Activated naive CD4-positive, alpha-beta T cell treated with Interleukin-2 at 50 U/mL for 16 hours (primary cell): Measurements from ENCODE around the gene NPLOC4.

Experiments used
- DNase-seq: peaks from one replicate; pipeline ENCODE4 v3.0.0-alpha.2; 2020

The NPLOC4 gene

DNA sequence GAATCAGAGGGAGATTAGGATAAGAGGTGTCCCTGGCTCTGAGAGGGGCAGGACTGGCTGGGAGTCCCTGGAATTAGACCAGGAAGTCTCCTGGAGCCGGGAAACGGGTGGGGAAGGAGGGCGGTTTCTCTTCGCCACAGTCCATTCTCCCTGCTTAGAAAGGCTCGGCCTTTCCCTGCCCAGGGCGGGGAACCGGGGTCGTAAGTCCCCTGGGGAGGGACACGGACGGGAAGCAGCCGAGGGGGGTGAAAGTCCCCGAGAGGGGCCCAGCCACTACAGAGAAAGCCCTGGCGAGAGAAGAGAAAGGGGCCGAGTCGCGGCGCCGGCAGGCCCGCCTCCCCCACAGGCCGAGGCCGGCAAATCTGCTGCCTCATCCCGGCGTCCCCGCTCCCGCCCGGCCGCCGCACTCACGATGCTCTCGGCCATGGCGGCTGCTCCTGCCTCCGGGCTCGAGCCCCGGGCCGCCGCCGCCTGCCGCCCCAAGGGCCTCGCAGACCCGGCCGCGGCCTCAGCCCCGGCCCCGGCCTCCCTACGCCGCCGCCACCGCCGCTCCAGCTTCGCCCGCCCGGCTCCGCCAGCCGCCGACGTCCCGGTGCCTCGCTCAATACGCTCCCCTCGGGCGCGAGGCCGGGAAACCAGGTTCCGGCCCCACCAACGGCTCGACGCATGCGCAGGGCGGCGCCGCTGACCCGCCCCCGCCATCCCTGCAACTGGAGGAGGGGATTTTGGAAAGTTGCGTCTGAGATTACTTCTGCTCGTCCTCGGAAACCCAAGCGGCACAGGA lies at the start of gene NPLOC4, which contains the start of gene TSPAN10:
Gene NPLOC4 (minus strand): TSS at position 608 of the 784 bp plus-strand sequence. CDS start 182 bp downstream, at position 426.
Gene TSPAN10 (plus strand): TSS at position 692 of the 784 bp plus-strand sequence. CDS start 5,217 bp downstream, outside the sequence.
- peak; percentile 84 for DNase-seq

DNA sequence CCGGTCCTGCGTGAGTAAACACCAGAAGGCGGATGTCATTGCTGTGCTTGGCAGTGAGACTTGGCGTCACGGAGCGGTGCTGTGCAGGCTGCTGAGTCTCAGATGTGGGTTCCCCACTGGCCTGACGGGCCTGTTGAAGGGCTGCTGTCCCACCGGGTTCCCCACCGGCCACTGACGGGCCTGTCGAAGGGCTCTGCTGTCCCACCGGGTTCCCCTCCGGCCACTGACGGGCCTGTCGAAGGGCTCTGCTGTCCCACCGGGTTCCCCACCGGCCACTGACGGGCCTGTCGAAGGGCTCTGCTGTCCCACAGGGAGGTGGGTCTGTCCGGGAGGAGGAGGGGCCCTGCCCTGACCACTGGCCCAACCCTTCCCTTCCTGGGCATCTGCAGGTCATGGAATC lies 49.7 kb upstream of the NPLOC4 start:
- DNase-seq, result no peak

DNA sequence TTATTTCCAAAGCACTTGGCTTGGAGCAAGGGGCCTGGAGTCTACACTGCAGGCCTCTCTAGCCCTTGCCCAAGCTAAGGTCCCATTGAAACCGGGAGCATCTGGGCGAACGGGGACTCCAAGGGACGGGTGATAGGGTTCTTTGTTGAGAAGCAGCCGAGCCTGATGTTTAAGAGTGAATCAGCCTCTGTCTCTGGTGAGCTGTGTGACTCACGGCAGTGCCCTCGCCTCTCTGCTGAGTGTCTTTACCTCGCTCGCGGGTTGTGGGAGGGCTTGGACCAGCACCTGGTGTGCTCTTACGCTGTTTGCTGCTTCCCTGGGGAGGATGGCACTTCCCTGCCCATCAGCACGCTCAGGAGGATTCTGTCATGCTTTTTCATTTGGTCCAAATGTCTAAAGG lies 48.2 kb upstream of the NPLOC4 start:
- peak; percentile 62 for DNase-seq

DNA sequence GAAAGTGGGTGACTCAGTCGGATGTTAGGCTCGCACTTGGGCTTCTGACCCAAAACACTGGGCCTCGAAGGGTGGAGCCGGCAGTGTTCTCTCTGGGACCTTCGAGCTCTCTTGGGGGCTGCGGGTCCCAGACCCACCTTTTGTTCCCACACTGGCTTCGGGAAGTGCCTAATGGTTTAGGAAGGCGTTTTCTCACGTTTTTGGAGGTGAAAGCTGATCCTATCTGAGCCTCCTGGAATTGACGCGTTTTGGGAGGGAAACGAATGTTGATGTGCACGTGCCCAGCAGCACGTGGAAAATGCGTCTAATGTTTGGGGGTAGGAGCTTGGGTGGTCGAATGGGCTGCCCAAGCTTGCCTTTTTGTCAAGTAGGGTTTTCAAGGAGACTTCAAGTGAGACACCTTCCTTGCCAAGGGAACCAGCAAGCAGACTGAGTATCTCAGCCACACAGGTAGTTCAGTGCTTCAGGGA lies 47.6 kb upstream of the NPLOC4 start:
- no peak for DNase-seq

DNA sequence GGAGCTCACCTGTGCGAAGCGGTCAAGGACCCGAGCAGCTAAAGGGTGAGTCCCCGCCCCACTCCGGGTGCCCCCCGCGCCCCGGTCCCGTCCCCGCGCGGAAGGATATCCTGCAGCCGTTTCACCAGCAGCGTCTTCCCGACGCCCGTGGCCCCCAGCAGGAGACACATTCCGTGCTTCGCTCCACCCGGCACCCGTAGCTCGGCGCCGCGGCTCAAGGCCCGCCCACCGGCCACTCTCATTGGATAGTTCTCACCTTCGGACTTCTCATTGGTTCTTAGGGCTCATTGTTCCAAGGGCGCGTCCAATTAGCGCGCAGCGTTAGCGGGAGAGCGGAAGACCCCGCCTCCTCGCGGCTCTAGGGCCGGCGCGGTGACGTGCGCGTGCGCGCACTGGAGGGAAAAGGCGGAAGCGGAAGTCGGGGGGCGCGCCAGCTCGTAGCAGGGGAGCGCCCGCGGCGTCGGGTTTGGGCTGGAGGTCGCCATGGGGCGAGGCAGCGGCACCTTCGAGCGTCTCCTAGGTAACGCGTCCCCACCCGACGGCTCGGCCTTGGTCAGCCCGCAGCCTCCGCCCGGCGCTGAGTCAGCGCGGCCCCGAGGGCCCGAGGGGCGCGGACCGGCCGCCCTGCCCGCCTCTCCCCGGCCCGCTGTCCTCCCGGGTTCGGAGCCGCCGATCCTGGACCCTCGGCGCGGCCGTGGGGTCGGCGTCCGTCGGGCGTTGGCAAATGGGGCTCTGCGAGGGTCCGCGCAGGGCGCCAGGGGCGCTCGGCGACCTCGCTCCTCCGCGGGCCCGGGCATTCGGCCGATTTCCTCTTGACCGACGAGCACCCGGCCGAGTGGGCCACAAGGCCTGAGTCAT lies 46.9 kb upstream of the NPLOC4 start, which contains the start of the genes ARL16 and HGS:
Gene ARL16 (minus strand): TSS at position 214 of the 858 bp plus-strand sequence. CDS start 44 bp downstream, at position 170.
Gene HGS (plus strand): TSS at position 428 of the 858 bp plus-strand sequence. CDS start 56 bp downstream, at position 484.
- DNase-seq, result peak; percentile 98

DNA sequence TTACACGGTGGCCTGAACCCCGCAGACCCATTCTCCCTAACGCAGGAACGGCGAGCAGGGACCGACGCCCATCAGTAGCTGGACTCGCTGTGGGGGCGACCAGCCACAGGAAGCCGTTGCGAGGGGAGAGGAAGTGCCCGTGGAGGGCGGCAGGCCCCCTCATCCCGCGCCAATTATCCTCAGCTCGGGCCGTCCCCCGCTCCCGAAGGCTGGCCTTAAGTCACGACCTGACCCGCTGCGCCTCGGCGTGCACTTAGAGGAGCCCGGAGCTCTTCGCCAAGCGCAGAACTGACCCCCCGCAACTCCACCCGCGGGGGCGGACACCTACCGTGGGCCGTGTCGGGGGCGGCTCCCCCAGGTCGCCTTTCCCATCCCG lies 46.3 kb upstream of the NPLOC4 start:
- no peak for DNase-seq

DNA sequence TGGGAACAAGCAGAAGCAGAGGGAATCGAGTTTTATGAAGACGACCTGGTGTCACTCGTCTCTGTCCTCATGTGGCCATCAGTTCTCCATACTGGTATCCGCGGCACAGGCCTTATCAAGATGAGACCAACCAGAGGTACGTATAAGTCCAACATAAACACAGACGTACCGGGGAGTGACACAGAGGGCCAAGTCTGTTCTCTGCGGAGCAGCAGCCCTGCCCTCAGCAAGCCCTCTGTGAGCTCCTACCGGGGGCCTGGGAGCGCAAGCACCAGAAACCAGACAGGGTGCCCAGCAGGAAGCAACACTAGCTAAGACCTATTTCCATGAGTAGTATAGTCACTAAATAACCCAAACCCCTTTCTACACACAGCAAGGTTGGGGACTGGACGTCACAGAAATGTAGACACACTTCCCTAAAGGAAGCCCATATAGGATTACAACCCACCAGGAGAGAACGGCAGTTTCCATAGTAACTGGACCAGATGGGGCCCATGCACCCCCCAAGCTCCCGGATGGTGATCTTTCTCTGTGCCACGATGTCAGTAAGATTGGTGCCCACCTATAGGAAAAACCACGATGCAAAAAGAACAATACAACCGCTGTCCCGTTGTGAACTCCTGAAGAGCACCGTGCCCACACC lies 45.8 kb upstream of the NPLOC4 start:
- no peak for DNase-seq

DNA sequence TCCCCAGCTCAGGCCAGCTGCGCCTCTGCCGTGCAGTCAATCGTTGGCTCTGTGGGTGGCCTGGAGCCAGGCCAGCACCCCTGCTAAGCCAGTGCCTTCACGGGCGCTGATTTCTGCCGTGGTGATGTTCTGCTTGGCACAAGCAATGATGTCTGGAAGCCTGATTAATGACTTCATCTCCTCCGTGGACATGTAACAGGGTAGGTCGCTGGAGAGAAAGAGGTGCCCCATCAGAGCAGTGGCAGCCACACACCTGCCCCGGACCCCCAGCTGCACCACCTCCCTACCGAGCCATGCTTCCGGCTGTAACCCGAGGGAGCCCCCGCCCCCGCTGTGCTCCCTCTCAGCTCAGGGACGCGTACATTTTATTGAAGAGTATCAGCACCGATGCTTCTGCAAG lies 44.8 kb upstream of the NPLOC4 start:
- no peak for DNase-seq

DNA sequence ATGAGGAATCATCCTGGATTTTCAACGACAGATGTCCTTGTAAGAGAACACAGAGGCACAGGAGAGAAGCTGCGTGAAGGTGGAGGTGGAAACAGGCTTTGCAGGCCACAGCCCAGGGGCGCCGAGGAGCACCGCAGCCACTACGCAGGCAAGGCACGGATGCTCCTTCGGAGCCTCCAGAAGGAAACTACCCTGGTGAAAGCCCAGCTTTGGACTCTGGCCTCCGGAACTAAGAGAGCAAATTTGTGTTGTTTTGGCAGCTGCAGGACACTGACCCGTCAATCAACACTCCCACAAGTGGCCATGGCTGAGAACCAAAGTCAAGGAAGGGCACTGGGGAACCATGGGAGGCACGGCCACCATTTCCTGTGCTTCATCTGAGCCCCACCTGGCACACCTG lies 43.2 kb upstream of the NPLOC4 start:
- no peak for DNase-seq

DNA sequence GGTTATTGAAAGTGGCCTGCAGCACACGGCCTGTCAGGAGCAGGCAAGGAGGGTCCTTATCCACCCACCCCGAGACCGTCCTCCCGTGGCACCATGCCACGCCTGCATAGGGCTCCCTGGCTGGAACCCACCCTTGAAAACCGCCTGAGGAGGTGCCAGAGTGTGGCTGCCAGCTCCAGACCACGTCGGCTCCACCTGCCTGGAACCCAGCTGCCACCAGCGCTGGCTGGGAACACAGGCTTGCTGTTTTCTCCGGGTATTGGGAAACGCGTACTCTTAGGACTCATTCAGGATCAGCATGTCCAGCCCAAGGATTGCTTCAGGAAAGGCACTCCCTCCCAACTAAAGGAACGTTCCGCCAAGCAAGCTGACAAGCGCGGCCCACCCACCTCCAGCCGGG lies 40.0 kb upstream of the NPLOC4 start:
- DNase-seq, result no peak

DNA sequence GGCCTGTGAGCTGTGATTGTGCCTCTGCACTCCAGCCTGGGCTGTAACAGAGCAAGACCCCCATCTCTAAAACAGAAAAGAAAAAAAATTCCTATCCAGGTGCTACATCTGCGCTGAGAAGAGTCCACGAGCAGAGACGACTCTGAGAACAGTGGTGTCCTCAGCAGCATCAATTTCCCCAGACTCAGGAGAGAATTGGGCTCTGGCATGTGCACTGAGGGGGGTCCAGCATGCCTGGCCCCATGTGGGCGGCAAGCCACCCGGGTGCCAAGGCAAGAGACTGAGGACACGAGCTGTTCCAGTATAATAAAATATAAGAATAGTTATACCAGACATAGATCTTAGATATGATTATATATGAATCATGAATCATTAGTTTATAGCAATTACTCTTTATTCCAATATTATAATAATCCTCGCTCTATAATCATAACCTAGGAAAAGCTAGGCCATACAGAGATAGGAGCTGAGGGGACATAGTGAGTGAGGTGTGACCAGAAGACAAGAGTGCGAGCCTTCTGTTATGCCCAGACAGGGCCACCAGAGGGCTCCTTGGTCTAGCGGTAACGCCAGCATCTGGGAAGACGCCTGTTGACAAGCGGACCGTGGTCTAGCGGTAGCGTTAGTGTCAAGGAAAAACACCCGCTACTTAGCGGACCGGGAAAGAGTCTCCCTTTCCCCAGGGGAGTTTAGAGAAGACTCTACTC lies 38.8 kb upstream of the NPLOC4 start:
- DNase-seq, result peak; percentile 36

DNA sequence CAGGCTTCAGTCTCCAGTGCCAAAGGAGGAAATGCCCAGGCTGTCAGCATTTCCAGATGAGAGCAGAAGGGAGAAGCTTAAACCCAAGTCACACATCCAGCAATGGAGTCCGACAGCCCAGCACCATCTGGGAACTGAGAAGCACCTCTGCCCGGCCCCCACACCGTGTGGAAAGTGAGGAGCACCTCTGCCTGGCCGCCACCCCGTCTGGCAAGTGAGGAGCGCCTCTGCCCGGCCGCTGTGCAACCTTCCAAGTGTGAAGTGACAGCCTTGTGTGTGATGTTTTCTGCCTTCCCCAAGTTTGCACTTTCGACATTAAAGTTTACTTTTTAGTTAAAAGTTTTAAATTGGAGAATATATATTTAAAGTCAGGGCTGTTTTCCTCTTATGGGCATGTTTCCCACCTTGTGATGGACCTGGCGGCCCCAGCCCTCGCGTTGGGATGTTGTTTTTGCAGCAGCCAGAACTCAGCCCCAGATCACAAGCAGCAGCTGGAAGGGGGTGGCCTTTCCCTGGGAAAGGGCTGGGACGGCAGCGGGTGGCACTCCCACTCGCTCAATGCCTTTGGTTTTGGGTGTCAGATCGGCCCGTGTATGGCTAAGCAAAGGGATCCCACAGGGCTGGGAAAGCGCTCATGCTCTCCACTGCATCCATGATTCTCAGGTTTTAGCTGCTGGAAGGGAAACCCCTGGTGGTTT lies 36.8 kb upstream of the NPLOC4 start:
- DNase-seq, result no peak

DNA sequence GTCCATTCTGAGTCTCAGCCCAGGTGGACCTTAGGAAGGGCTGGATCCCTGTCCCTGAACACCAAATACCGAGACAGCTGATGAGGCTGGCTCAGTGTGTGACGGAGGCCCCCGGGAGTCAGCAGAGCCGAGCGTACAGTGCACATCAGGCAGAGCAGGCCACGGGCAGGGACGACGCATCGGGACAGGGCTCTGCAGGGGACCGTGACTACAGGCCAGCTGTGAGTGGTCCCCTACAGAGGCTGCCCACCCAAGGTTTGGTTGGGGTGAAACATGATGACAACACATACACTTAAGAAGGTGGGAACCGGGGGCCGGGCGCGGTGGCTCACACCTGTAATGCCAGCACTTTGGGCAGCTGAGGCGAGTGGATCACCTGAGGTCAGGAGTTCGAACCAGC lies 36.0 kb upstream of the NPLOC4 start:
- DNase-seq, result no peak

DNA sequence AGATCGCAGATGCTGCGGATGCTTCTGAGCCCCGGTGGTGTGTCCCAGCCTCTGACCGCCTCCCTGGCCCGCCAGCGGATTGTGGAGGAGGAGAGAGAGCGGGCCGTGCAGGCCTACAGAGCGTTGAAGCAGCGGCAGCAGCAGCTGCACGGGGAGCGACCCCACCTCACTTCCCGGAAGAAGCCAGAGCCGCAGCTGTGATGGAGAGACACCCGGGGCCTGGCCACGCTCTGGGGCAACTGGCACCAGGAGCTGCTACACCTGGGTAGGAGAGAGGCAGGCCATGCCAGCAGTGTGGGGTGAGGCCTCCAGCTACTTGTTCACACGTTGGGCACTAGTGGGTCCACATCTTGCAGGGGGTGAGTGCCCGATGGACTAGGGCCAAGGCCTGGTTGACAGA lies 35.6 kb upstream of the NPLOC4 start:
- DNase-seq, result no peak

DNA sequence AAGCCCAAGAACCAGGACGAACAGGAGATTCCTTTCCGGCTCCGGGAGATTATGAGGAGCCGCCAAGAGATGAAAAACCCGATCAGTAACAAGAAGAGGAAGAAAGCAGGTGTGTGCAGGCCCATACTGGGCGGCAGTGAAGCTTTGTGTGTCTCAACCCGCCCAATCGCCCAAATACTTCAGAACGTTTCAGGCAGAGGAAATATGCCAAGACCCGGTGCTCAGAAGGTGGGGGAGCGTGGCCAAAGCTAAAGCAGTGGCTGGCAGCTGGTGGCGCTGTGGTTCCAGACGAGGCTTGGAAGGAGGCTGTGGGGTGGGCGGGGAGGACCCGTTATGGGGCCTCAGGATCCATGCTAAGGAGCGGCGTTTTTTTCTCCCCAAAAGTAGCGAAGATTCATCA lies 30.8 kb upstream of the NPLOC4 start:
- DNase-seq, result no peak

DNA sequence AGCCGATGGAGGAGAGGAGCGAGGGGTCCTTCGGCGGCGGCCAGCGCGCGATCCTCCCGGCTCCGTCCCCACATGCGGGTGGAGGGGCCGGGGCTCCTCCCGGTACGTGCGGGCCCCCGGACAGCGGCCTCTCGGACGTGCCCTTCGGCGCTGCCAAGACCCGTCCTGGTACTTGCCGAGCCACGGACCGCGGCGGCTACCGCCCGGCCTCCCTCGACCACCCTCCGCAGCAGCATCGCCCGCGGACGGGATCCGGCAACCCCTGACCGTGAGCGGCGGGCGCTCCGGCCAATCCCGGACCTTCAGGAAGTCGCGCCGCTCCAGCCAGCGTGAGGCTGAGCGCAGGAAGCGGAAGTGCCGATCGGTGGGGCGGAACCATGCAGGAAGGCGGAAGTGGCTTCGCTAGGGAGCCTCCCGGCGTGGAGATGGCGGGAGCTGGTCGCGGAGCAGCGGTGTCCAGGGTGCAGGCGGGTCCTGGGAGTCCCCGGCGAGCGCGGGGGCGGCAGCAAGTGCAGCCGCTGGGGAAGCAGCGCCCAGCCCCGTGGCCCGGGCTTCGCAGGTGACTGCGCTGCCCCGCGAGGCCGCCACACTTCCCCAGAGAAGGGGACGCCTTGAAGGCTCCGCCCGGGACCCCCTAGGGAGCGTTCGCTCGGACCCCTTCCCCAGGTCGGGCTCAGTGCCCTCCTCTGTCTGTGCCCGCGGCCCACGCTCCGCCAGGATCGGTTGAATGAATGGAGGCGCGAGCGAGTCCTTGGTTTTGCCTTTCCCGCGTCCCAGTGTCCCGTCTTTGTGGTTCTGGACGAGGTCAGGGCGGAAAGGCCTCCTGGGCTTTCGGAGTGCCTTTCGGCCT lies 29.7 kb upstream of the NPLOC4 start, which contains the start of the genes CCDC137 and OXLD1:
Gene CCDC137 (plus strand): TSS at position 396 of the 850 bp plus-strand sequence. CDS start 30 bp downstream, at position 426.
Gene OXLD1 (minus strand): TSS at position 264 of the 850 bp plus-strand sequence. CDS start 28 bp downstream, at position 236.
- DNase-seq, result peak; percentile 95

DNA sequence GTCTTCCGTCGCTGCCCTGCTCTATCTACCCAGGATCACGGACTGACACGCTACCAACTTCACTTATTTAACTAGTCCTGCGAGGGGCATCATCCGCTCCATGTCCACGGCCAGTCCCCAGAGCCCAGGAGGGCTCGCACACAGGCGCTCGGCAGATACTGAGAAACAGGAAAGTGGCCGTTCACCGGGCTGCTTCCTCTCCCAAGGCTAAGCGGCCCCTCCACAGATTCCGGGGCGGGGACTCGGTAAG lies 29.1 kb upstream of the NPLOC4 start:
- DNase-seq, result no peak

DNA sequence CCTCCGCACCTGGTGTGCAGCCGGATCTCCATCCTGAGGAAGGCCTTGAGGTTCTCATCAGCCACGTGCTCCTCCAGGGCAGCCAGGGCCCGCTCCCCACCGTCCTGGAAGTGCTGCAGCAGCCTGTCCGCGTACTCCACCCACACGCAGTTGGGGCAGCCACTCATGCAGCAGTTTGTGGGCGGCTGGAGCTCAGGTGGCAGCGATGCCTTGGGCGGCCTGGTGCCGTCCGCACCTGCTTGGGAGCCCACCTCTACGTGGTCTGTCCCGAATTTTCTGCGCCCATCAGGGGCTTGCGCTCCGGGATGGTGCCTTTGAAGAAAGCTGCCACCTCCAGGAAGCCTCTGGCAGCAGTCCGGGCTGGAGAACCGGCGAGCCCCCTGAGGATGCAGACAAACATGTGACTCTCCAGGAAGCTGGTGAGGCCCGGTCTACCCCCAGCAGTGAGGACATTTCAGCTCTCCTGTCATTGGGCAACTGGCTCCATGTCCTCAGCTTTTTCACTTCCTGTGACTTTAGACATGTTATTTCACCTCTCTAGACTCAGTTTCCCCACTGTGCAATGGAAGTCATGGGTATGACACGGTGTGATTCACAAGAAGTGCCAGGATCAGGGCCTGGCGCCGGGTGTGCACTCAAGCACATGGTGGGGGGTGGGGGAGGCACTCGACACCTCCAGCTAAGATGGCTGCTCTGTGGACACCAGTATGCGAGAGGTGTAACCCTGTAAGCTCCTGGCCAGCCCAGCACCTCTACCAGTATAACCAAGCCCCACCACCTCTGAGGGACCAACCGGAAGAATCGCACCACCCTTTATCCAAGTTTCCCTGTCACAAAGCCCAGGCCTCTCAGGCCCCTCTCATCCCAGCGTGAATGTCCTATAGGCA lies 28.5 kb upstream of the NPLOC4 start:
- peak; percentile 67 for DNase-seq

DNA sequence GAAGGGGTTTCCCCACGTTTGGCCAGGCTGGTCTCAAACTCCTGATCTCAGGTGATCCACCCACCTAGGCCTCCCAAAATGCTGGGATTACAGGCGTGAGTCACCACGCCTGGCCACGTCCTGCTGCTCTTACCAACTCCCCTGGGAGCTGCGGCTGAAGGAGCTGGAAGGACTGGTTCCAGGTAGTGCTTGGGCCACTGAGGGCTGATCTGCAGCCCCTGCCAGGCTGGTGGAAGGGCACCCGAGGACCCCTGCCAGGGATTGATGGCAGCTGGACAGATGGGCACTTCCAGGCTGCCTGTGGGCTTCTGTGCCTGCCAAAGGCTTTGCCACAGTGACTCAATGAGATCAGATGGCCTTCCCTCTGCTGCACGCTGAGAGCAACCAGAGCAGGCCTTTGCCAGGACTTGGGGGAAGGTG lies 27.1 kb upstream of the NPLOC4 start:
- no peak for DNase-seq

DNA sequence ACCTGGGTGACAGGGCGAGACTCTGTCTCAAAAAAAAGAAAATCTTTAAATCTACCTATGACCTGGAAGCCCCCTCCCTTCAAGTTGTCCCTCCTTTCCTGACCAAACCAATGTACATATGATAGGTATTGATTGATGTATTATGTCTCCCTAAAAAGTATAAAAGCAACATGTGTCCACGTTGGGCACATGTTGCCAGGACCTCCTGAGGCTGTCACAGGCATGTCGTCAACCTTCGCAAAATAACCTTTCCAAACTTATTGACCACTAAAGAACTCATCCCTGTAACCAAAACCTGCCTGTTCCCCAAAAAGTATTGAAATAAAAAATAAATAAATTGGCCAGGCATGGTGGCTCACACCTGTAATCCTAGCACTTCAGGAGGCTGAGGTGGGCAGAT lies 25.1 kb upstream of the NPLOC4 start:
- DNase-seq, result no peak
